ENCODE data around the gene ARL4C. TPM values are rescaled to one million over a fixed set of nuclear protein-coding genes. Genes with fewer than 3 reads are reported as not detected.

Gene ARL4C
- total RNA-seq, 1 donor from 2014 or later = 20.9 TPM

DNA sequence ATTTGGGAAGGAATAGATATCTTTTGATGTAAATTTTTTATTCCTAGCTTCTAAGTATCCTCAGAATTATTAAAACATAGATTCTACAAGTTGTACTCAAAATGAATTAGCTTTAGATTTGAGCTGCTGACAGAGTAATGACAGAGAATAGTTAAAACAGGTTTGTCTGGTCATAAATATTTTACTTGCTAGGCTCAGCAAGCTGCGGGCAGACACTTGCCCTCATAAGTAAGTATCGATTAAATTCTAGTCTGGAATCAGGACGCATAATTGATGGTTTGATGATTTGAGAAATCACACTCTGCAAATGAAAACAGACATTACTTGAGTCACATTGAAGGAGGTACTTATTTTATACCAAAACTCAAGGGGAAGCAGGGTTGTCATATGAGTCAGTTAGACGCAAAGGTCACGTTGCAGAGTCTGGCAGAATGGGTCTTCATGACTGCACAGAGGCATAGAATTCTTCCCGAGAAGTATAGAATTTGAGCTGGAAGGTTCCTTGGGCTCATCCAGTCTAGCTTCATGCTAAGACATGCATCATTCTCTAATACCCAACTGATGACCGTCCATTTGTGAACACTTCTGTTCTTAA is 27.5 kb downstream of the ARL4C start:
- H3K27ac Mint-ChIP-seq = no peak overlapping the region
- no peaks in the 10 kb centered on the region for H3K9me3 Mint-ChIP-seq
- intact Hi-C loops (cut with micrococcal nuclease) = no loop called here
- no peak for ATAC-seq (ENCODE audit: low read depth)
- no peak overlapping the region for H3K4me3 Mint-ChIP-seq
- no peak for DNase-seq
- H3K36me3 Mint-ChIP-seq (ENCODE audit: low read depth) = no peaks in the 10 kb centered on the region
- ChIA-PET CTCF (no interaction called here), POLR2A (no interaction called here)
- no peaks in the 10 kb centered on the region for H3K27me3 Mint-ChIP-seq
- TF ChIP-seq, protein P1, sequence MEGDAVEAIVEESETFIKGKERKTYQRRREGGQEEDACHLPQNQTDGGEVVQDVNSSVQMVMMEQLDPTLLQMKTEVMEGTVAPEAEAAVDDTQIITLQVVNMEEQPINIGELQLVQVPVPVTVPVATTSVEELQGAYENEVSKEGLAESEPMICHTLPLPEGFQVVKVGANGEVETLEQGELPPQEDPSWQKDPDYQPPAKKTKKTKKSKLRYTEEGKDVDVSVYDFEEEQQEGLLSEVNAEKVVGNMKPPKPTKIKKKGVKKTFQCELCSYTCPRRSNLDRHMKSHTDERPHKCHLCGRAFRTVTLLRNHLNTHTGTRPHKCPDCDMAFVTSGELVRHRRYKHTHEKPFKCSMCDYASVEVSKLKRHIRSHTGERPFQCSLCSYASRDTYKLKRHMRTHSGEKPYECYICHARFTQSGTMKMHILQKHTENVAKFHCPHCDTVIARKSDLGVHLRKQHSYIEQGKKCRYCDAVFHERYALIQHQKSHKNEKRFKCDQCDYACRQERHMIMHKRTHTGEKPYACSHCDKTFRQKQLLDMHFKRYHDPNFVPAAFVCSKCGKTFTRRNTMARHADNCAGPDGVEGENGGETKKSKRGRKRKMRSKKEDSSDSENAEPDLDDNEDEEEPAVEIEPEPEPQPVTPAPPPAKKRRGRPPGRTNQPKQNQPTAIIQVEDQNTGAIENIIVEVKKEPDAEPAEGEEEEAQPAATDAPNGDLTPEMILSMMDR (IDR thresholded peaks at IDR 0.05) = no peak
- no peaks in the 10 kb centered on the region for H3K4me1 Mint-ChIP-seq

DNA sequence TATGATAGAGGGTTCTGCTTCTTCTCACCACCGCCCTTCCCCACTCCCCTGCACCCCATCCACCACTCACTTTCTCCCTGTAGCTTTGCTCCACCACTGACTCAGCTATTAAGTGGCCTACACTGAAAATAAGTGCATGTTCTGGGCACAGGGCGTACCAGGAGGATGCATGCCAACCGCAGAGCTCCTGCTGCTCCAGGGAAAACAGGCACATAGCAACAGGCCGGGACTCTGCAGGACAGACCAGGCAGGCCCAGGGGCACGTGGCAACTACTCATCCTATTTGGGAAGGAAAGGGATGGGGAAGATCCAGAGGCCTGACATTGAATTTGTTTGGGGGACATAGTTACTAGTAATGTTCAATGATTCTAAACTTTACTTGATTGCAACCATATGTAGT is 28.4 kb downstream of the ARL4C start:
- DNase-seq = no peak
- Mint-ChIP-seq H3K9me3 (no peaks in the 10 kb centered on the region), H3K36me3 (ENCODE audit: low read depth) (no peaks in the 10 kb centered on the region), H3K27me3 (no peaks in the 10 kb centered on the region), H3K4me1 (no peaks in the 10 kb centered on the region), H3K4me3 (no peak overlapping the region), H3K27ac (no peak overlapping the region)
- intact Hi-C loops (cut with micrococcal nuclease) = no loop called here
- TF ChIP-seq, protein P1 (IDR thresholded peaks at IDR 0.05) = no peak
- ChIA-PET POLR2A (no interaction called here), CTCF (interaction anchor here (1.1 kb wide), 1 partner anchor 333 kb away, joined by 3 read pairs; no protein-coding TSS in a partner anchor)
- ATAC-seq (ENCODE audit: low read depth) = no peak

DNA sequence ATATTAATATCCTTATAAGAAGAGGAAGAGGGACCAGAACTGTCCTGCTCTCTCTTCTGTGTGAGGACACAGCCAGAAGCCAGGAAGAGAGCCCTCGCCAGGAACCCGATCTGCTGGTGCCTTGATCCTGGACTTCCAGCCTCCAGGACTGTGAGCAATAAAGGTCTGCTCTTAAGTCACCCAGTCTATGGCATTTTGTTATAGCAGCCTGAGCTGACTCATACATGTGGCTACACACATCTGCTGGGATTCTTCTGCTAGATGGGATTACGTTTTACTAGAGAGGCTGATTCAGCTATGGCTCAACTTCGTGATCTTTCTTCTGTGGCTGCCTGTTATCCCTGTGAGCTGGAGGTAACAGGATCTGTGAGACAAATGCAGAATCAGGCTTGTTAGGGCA is 29.6 kb downstream of the ARL4C start:
- intact Hi-C loops (cut with micrococcal nuclease) = no loop called here
- POLR2A ChIA-PET = no interaction called here
- H3K4me1 Mint-ChIP-seq = no peaks in the 10 kb centered on the region
- CTCF ChIA-PET = no interaction called here
- DNase-seq (no peak), ATAC-seq (ENCODE audit: low read depth) (no peak)
- no peak overlapping the region for H3K4me3 Mint-ChIP-seq
- H3K9me3 Mint-ChIP-seq = no peaks in the 10 kb centered on the region
- H3K36me3 Mint-ChIP-seq (ENCODE audit: low read depth) = no peaks in the 10 kb centered on the region
- H3K27ac Mint-ChIP-seq = no peak overlapping the region
- H3K27me3 Mint-ChIP-seq = no peaks in the 10 kb centered on the region
- TF ChIP-seq, protein P1 (IDR thresholded peaks at IDR 0.05) = no peak

DNA sequence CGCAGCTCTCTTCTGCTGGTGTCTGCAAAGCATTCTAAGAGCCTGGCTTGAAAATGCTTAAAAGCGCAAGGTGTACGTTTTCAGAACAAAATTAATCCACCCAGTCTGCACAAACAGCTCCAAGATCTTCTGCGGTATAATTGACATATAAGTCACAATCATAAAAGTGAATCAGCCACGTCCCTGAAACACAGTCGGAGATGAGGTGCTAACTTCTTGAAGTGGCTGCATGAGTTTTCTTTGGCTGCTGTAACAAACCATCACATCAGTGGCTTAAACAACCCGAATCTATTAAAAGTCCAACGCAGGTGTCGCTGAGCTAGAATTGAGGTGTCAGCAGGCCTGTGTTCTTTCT is 32.6 kb downstream of the ARL4C start:
- intact Hi-C loops (cut with micrococcal nuclease) = no loop called here
- ATAC-seq (ENCODE audit: low read depth) = no peak
- Mint-ChIP-seq H3K27me3 (no peaks in the 10 kb centered on the region), H3K4me3 (no peak overlapping the region), H3K4me1 (peaks cover 8% of the 10 kb centered on the region), H3K27ac (no peak overlapping the region), H3K9me3 (no peaks in the 10 kb centered on the region), H3K36me3 (ENCODE audit: low read depth) (no peaks in the 10 kb centered on the region)
- DNase-seq = no peak
- ChIA-PET POLR2A (no interaction called here), CTCF (no interaction called here)
- TF ChIP-seq, protein P1 (IDR thresholded peaks at IDR 0.05) = no peak

DNA sequence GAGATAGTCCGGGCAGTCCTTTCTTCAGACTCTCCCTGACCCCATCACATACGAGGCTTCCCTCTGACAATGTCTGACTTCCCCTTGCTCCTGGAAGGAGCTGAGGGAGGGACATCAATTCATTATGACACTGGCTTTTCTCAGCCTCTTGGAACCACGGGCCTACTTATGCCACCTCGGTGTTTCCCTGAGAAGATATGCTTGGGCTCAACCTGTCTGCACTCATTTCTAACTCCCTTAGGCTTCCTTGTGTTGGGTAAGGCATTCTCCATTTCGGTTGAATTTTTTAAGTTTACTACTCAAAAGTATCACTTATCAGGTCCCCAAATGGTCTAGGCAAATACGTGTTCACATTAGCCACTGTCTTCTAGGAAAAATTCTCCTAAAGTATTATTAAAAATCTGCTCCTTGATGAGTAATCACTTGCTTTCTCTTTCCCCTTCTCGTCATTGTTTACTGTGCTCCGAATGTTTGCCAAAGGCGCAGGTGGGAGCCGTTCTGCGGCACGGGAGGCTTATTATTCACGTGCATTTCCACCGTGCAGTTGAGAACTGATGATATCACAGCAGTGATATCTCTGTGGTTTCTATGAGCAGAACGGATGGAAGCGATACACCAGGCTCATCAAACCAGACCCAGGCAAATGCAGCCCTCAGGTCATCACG is 33.1 kb downstream of the ARL4C start:
- no peak overlapping the region for H3K27ac Mint-ChIP-seq
- H3K9me3 Mint-ChIP-seq = no peaks in the 10 kb centered on the region
- no peak overlapping the region for H3K4me3 Mint-ChIP-seq
- intact Hi-C loops (cut with micrococcal nuclease) = no loop called here
- no peak for ATAC-seq (ENCODE audit: low read depth)
- peaks cover 8% of the 10 kb centered on the region for H3K4me1 Mint-ChIP-seq
- ChIA-PET CTCF (no interaction called here), POLR2A (no interaction called here)
- TF ChIP-seq, protein P1 (IDR thresholded peaks at IDR 0.05) = no peak
- H3K27me3 Mint-ChIP-seq = no peaks in the 10 kb centered on the region
- H3K36me3 Mint-ChIP-seq (ENCODE audit: low read depth) = no peaks in the 10 kb centered on the region
- DNase-seq = no peak

Measured in activated B cell treated with CpG ODN at 0.5 μM for 24 hours (primary cell).